ENCODE data around the gene NCF2. TPM values are rescaled to one million over a fixed set of nuclear protein-coding genes. Genes with fewer than 3 reads are reported as not detected.
"Not testable (repeated sequence)": the region's sequence is repeated elsewhere in the genome, so short reads cannot be mapped to it uniquely, and the experiment has no call there.

NCF2 gene
- total and polyA plus RNA-seq, 5 experiments from 2014 or later = 0.91 to 3.4 (median 1.1) TPM; not detected in 1

- Mint-ChIP-seq H3K4me1 (peaks cover 29 to 80% (median 59%) of the 10 kb centered on the region in 4 donors), H3K9me3 (no peaks in the 10 kb centered on the region), H3K27me3 (no peaks in the 10 kb centered on the region), H3K4me3 (peak overlapping the region in 6 of 10 donors; percentile 22 to 100 (median 100)), H3K27ac (peak overlapping the region in 2 of 10 donors; percentile 21 to 48), H3K36me3 (peaks cover 11 to 46% (median 15%) of the 10 kb centered on the region in 3 donors)
- ATAC-seq (no peak), DNase-seq (no peak)
- POLR2A ChIA-PET = interaction anchor here (0.7 to 1.3 kb wide), 2 partner anchors 41 to 160 kb away, joined by 3 read pairs; partner anchors contain the start of gene SMG7
Observed at GRCh38 chr1:183632114-183632513, 41.9 kb upstream of the NCF2 start.

- POLR2A ChIA-PET = interaction anchor here (1.3 kb wide), 1 partner anchor 159 kb away, joined by 3 read pairs; the partner anchor contains the start of gene SMG7
- H3K36me3 Mint-ChIP-seq = peaks cover 13 to 57% (median 15%) of the 10 kb centered on the region in 3 donors
- no peak for DNase-seq
Observed at GRCh38 chr1:183630748-183631147, 40.5 kb upstream of the NCF2 start.

DNA sequence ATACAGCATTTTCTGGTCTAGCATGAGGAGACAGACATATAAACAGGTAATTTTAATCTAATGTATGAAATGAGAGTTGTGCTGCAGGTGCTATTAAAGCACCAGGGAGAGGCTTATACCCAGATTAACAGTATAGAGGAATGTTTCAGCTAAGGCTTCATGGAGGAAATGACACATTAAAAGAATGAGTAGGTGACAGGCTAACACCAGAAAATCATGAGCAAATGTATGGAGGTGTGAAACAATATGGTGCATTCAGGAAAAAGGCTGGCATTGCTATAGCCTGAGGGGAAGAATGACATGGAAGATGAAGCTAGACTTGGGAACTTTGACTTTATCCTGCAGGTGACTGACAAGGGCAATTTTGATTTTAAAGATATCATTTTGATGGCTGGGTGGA lies 38.3 kb upstream of the NCF2 start:
- Mint-ChIP-seq H3K36me3 (peaks cover 11 to 76% (median 16%) of the 10 kb centered on the region in 3 donors), H3K27ac (peak overlapping the region; percentile 11 to 85 (median 61)), H3K4me3 (peak overlapping the region in 5 of 10 donors; percentile 8 to 43 (median 34)), H3K27me3 (no peaks in the 10 kb centered on the region), H3K4me1 (peaks cover 19 to 60% (median 53%) of the 10 kb centered on the region in 4 donors), H3K9me3 (no peaks in the 10 kb centered on the region)
- DNase-seq (no peak), ATAC-seq (no peak)
- POLR2A ChIA-PET = no interaction called here

More at GRCh38 chr1:183630748-183631147, 40.5 kb upstream of the NCF2 start:
- H3K27ac Mint-ChIP-seq = peak overlapping the region; percentile 3 to 86 (median 66)
- no peaks in the 10 kb centered on the region for H3K9me3 Mint-ChIP-seq
- H3K27me3 Mint-ChIP-seq = no peaks in the 10 kb centered on the region
- peaks cover 23 to 75% (median 50%) of the 10 kb centered on the region in 4 donors for H3K4me1 Mint-ChIP-seq
- ATAC-seq = no peak
- H3K4me3 Mint-ChIP-seq = peak overlapping the region; percentile 10 to 80 (median 60)

DNA sequence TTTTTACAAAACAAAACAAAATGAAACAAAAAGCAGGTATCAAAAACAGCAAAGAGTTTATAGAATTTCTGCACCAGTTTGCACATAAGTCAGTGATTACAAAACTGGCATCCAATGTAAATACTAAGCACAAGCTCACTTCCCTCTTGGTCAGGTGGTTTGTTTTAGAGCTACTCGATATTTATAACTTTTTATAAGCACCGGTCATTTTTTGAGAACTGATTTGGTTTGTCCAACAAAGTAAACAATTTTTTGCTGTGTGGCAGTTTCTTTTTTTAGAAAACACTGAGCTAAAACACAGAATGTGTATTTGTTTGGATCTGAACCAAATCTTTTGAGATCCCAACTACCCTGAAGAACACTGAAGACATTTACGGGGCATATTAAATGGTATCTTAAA lies 36.0 kb upstream of the NCF2 start:
- peak overlapping the region in 8 of 10 donors; percentile 29 to 84 (median 72) for H3K27ac Mint-ChIP-seq
- H3K4me3 Mint-ChIP-seq, POLR2A ChIA-PET, ATAC-seq, H3K27me3 Mint-ChIP-seq, DNase-seq, H3K9me3 Mint-ChIP-seq: not testable (repeated sequence)
- H3K36me3 Mint-ChIP-seq = peaks cover 11 to 72% (median 16%) of the 10 kb centered on the region in 3 donors
- peaks cover 15 to 49% (median 43%) of the 10 kb centered on the region in 4 donors for H3K4me1 Mint-ChIP-seq

DNA sequence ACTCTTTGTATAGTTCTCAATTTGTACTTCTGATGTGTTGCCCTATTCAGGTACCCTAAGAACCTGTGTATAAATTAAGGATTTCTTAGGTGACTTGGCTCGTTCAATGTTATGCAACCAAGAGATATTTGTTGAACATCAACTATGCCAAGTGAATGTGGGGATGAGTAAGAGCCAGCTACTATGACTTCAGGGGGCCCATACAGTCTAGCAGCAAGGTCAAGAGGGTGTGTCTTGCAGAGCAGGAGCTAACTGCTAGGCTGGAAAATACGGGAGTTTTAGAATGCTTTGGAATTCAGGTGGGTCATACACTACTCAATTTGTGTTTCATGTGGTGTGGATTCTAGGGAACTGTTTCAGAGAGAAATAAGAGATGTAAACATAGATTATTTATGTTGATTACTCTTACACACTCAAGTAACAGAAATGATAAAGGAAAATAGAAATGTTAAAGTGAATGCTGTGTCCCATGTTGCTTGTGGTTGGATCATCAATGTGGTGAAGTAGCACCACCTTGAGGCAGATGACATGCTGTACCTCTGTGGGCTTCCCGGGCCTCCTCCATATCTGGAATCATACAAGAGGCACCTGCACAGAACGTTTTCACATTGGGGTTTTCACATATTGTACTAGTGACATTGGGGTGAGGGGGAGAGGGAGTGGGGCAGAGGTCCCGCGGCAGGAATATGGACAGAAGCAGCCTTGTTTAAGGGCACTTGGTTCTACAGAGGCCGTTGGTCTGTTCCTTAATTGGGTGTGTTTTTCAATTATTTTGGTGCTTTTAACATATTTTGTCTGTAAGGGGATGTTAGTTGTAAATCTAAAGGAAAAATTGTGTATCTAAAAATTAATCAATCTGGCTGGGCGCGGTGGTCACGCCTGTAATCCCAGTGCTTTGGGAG lies 32.9 kb upstream of the NCF2 start:
- no peak overlapping the region for H3K4me3 Mint-ChIP-seq
- POLR2A ChIA-PET = interaction anchor here (0.8 kb wide), 1 partner anchor 10 kb away, joined by 3 read pairs; no protein-coding TSS in a partner anchor
- H3K4me1 Mint-ChIP-seq = peaks cover 10 to 30% (median 20%) of the 10 kb centered on the region in 4 donors
- peaks cover 0 to 43% (median 8%) of the 10 kb centered on the region in 3 donors for H3K36me3 Mint-ChIP-seq
- H3K27me3 Mint-ChIP-seq = no peaks in the 10 kb centered on the region
- ATAC-seq (peak; percentile 95 to 98), DNase-seq (peak in 8 of 10 donors; percentile 17 to 71 (median 44))
- H3K9me3 Mint-ChIP-seq = no peaks in the 10 kb centered on the region
- peak overlapping the region; percentile 20 to 91 (median 74) for H3K27ac Mint-ChIP-seq

- POLR2A ChIA-PET = no interaction called here
Observed at GRCh38 chr1:183622013-183622412, 31.8 kb upstream of the NCF2 start.

GRCh38 chr1:183620311-183620710 lies 30.1 kb upstream of the NCF2 start:
- Mint-ChIP-seq H3K27ac (peak overlapping the region in 8 of 10 donors; percentile 22 to 87 (median 49)), H3K27me3 (no peaks in the 10 kb centered on the region), H3K4me1 (peaks cover 2 to 17% (median 14%) of the 10 kb centered on the region in 4 donors), H3K36me3 (peaks cover 0 to 22% (median 3%) of the 10 kb centered on the region in 3 donors), H3K4me3 (no peak overlapping the region), H3K9me3 (no peaks in the 10 kb centered on the region)
- DNase-seq (no peak), ATAC-seq (no peak)
- POLR2A ChIA-PET = no interaction called here

More at GRCh38 chr1:183622013-183622412, 31.8 kb upstream of the NCF2 start:
- H3K4me3 Mint-ChIP-seq = no peak overlapping the region
- H3K4me1 Mint-ChIP-seq = peaks cover 9 to 26% (median 18%) of the 10 kb centered on the region in 4 donors
- no peak for ATAC-seq
- peaks cover 0 to 37% (median 4%) of the 10 kb centered on the region in 3 donors for H3K36me3 Mint-ChIP-seq
- H3K27me3 Mint-ChIP-seq = no peaks in the 10 kb centered on the region
- H3K27ac Mint-ChIP-seq = peak overlapping the region in 7 of 10 donors; percentile 20 to 80 (median 67)
- DNase-seq = no peak
- no peaks in the 10 kb centered on the region for H3K9me3 Mint-ChIP-seq

- Mint-ChIP-seq H3K4me3 (peak overlapping the region in 1 of 10 donors; percentile 16), H3K9me3 (no peaks in the 10 kb centered on the region), H3K27ac (peak overlapping the region in 9 of 10 donors; percentile 22 to 87 (median 53)), H3K36me3 (peaks cover 0 to 17% (median 3%) of the 10 kb centered on the region in 3 donors), H3K27me3 (no peaks in the 10 kb centered on the region), H3K4me1 (peaks cover 2 to 15% (median 13%) of the 10 kb centered on the region in 4 donors)
- no peak for DNase-seq
- ATAC-seq = peak in 1 of 2 donors; percentile 56
- POLR2A ChIA-PET = no interaction called here
Observed at GRCh38 chr1:183619781-183620180, 29.5 kb upstream of the NCF2 start.

DNA sequence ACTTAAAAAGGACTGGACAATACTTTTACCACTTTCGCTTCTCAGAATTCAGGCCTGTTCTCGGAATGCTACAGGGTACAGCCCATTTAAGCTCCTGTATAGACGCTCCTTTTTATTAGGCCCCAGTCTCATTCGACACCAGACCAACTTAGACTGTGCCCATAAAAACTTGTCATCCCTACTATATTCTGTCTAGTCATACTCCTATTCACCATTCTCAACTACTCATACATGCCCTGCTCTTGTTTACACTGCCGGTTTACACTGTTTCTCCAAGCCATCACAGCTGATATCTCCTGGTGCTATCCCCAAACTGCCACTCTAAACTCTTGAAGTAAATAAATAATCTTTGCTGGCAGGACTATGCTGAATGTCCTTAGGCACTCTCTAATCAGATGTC lies 27.9 kb upstream of the NCF2 start:
- H3K27me3 Mint-ChIP-seq, ATAC-seq, H3K9me3 Mint-ChIP-seq, POLR2A ChIA-PET, DNase-seq, H3K36me3 Mint-ChIP-seq, H3K4me3 Mint-ChIP-seq: not testable (repeated sequence)
- Mint-ChIP-seq H3K27ac (peak overlapping the region in 3 of 10 donors; percentile 43 to 75 (median 58)), H3K4me1 (peaks cover 2 to 14% (median 7%) of the 10 kb centered on the region in 4 donors)

GRCh38 chr1:183612975-183613374 lies 22.7 kb upstream of the NCF2 start:
- H3K27ac Mint-ChIP-seq = peak overlapping the region in 1 of 10 donors; percentile 63
- H3K4me3 Mint-ChIP-seq, POLR2A ChIA-PET, H3K27me3 Mint-ChIP-seq, H3K36me3 Mint-ChIP-seq, DNase-seq, H3K9me3 Mint-ChIP-seq, ATAC-seq: not testable (repeated sequence)
- H3K4me1 Mint-ChIP-seq = peaks cover 0 to 11% (median 4%) of the 10 kb centered on the region in 4 donors

DNA sequence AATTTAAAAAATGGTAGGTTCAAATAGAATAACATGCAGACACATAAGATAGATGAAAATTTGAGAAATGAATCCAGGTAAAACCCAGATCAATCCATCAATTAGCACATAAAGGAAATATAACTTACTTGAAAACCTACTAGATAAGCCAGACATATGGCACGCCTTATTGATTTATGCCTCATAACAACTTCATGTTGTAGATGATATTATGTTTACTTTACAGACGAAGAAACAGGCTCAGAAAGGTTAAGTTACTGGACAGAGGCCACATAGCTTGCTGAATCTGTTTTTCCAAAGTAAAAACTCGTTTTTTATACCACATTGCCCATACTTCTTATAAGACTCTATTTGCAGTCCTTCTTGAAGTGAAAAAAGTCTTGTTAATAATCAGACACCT lies 22.1 kb upstream of the NCF2 start:
- ATAC-seq = no peak
- Mint-ChIP-seq H3K4me3 (no peak overlapping the region), H3K27me3 (peaks cover 0 to 9% (median 0%) of the 10 kb centered on the region in 5 donors), H3K4me1 (peaks cover 0 to 11% (median 5%) of the 10 kb centered on the region in 4 donors), H3K27ac (peak overlapping the region in 1 of 10 donors; percentile 90), H3K36me3 (peaks cover 0 to 2% (median 0%) of the 10 kb centered on the region in 3 donors), H3K9me3 (no peaks in the 10 kb centered on the region)
- POLR2A ChIA-PET = no interaction called here
- no peak for DNase-seq

GRCh38 chr1:183611021-183611420 lies 20.8 kb upstream of the NCF2 start:
- Mint-ChIP-seq H3K9me3 (no peaks in the 10 kb centered on the region), H3K36me3 (peaks cover 0 to 4% (median 0%) of the 10 kb centered on the region in 3 donors), H3K27me3 (peaks cover 0 to 9% (median 0%) of the 10 kb centered on the region in 5 donors), H3K27ac (no peak overlapping the region), H3K4me1 (peaks cover 0 to 14% (median 6%) of the 10 kb centered on the region in 4 donors), H3K4me3 (no peak overlapping the region)
- no peak for ATAC-seq
- no peak for DNase-seq
- POLR2A ChIA-PET = no interaction called here
